ENCODE results near the gene TMEM45B.
"Not testable (repeated sequence)": the region's sequence is repeated elsewhere in the genome, so short reads cannot be mapped to it uniquely, and the experiment has no call there.

The TMEM45B gene

GRCh38 chr11:129813231-129813791 lies 2.3 kb upstream of the TMEM45B start:
- no peak for DNase-seq (ENCODE audit: low spot score)

- no peak for DNase-seq (ENCODE audit: low spot score)
Observed at GRCh38 chr11:129814244-129815014, 1.2 kb upstream of the TMEM45B start.

- no peak for DNase-seq (ENCODE audit: low spot score)
Observed at GRCh38 chr11:129817534-129818051, 1.9 kb downstream of the TMEM45B start.

- not testable (repeated sequence) for DNase-seq (ENCODE audit: low spot score)
Observed at GRCh38 chr11:129818236-129818635, 2.6 kb downstream of the TMEM45B start.

- DNase-seq (ENCODE audit: low spot score): no peak
Observed at GRCh38 chr11:129819237-129819636, 3.6 kb downstream of the TMEM45B start.

- DNase-seq (ENCODE audit: low spot score): not testable (repeated sequence)
Observed at GRCh38 chr11:129820228-129820627, 4.6 kb downstream of the TMEM45B start.

- not testable (repeated sequence) for DNase-seq (ENCODE audit: low spot score)
Observed at GRCh38 chr11:129823281-129823680, 7.6 kb downstream of the TMEM45B start.

GRCh38 chr11:129823799-129824198 lies 8.2 kb downstream of the TMEM45B start:
- not testable (repeated sequence) for DNase-seq (ENCODE audit: low spot score)

GRCh38 chr11:129825380-129825779 lies 9.7 kb downstream of the TMEM45B start:
- peak; percentile 71 for DNase-seq (ENCODE audit: low spot score)

- DNase-seq (ENCODE audit: low spot score): no peak
Observed at GRCh38 chr11:129828301-129828836, 12.7 kb downstream of the TMEM45B start.

- DNase-seq (ENCODE audit: low spot score): peak; percentile 69
Observed at GRCh38 chr11:129829497-129829896, 13.8 kb downstream of the TMEM45B start.

- DNase-seq (ENCODE audit: low spot score): not testable (repeated sequence)
Observed at GRCh38 chr11:129831227-129831626, 15.6 kb downstream of the TMEM45B start.

GRCh38 chr11:129833260-129833659 lies 17.6 kb downstream of the TMEM45B start:
- DNase-seq (ENCODE audit: low spot score): not testable (repeated sequence)

GRCh38 chr11:129836423-129836891 lies 20.8 kb downstream of the TMEM45B start:
- not testable (repeated sequence) for DNase-seq (ENCODE audit: low spot score)

- DNase-seq (ENCODE audit: low spot score): no peak
Observed at GRCh38 chr11:129836979-129837378, 21.3 kb downstream of the TMEM45B start.

- no peak for DNase-seq (ENCODE audit: low spot score)
Observed at GRCh38 chr11:129840236-129840635, 24.6 kb downstream of the TMEM45B start.

- DNase-seq (ENCODE audit: low spot score): no peak
Observed at GRCh38 chr11:129842138-129842537, 26.5 kb downstream of the TMEM45B start.

- no peak for DNase-seq (ENCODE audit: low spot score)
Observed at GRCh38 chr11:129846508-129847335, 31.1 kb downstream of the TMEM45B start.

- DNase-seq (ENCODE audit: low spot score): not testable (repeated sequence)
Observed at GRCh38 chr11:129847361-129847760, 31.7 kb downstream of the TMEM45B start.

GRCh38 chr11:129849447-129850130 lies 33.9 kb downstream of the TMEM45B start:
- no peak for DNase-seq (ENCODE audit: low spot score)

GRCh38 chr11:129852125-129852740 lies 36.6 kb downstream of the TMEM45B start:
- no peak for DNase-seq (ENCODE audit: low spot score)
